ENCODE data around the gene INPP5D.

DNA sequence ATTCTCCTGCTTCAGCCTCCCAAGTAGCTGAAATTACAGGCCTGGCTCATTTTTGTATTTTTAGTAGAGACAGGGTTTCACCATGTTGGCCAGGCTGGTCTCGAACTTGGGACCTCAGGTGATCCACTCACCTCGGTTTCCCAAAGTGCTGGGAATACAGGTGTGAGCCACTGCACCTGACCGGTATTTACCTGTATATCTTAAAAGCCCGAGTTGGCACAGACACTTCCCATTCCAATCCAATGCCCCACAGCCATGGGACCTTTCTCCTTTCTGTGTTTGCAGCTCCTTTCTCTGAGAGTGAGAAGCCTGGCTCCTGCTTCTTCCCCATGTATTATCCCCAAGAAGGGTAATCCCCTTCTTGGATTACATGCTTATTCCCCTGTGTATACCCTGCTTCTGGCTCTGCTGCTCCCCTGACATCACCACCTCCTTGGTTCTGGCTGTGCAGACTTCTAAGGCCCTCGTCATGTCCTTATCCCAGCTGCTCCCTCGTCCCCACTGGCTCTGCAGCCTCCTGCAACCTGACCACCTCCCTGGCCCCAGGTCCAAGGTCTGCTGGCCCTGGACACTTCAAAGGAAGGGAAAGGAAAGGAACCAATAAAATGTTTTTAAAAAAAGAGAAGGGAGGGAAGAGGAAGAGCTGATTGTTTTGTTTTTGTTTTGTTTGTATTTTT is 52.8 kb downstream of the INPP5D start:
- no peak for TF ChIP-seq POLR2AphosphoS5 (IDR thresholded peaks at IDR 0.05; ENCODE audit: low read depth, low read length)
- TF ChIP-seq POLR2A (IDR thresholded peaks at IDR 0.05; ENCODE audit: low read depth, low read length) = no peak
- TF ChIP-seq TAF1 (IDR thresholded peaks at IDR 0.05; ENCODE audit: borderline replicate concordance, low read depth, low read length) = no peak
